Activated naive CD4-positive, alpha-beta T cell treated with anti-CD3 and anti-CD28 coated beads, Interleukin-2, amount 50 U/mL, for 24 hours (primary cell): ENCODE measurements around the gene MICALL1.

Experiments
- H3K27ac Mint-ChIP-seq: one replicate; pipeline ENCODE4 v1.8.0; 2021; ENCODE audit warnings: mild to moderate bottlenecking, mixed read lengths
- H3K27me3 Mint-ChIP-seq: one replicate; pipeline ENCODE4 v1.8.0; 2021; ENCODE audit warnings: mixed read lengths
- H3K36me3 Mint-ChIP-seq: one replicate; pipeline ENCODE4 v1.8.0; 2021; ENCODE audit warnings: mixed read lengths
- H3K4me1 Mint-ChIP-seq: one replicate; pipeline ENCODE4 v1.8.0; 2021; ENCODE audit warnings: mixed read lengths
- H3K4me3 Mint-ChIP-seq: one replicate; pipeline ENCODE4 v1.8.0; 2021; ENCODE audit warnings: mild to moderate bottlenecking, mixed read lengths
- H3K9me3 Mint-ChIP-seq: one replicate; pipeline ENCODE4 v1.8.0; 2021; ENCODE audit warnings: mixed read lengths

The MICALL1 gene

DNA sequence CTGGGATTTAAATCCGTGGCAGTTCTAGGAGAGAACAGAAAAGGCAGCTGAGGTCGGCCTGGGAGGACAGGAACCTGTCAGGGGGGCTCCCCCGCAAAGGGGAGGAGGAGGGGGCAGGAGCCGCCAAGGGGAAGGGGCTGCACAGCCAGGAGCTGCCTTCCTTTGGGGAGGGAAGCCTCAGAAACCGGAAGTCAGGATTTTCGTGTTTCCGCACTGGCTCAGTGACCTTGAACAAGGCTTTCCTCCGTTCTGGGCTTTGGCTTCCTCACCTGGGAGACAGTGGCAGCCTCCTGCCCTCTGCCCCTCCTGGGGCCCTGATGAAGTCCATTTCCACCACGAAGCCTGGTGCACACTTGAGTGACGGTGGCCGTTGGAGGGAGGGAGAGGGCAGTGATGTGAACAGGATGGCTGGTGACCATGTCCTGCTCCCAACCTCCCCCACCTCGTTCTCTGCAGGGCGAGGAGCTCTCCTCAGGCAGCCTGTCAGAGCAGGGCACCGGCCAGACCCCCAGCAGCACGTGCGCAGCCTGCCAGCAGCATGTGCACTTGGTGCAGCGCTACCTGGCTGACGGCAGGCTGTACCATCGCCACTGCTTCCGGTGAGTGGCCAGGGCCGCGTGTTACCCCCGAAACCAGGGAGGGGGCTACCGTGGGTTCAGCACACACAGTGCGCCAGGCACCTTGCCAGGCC, 12.6 kb downstream of the MICALL1 start:
- no peaks in the 10 kb centered on the region for H3K9me3 Mint-ChIP-seq
- H3K4me1 Mint-ChIP-seq, result peaks cover 6% of the 10 kb centered on the region
- no peak overlapping the region for H3K4me3 Mint-ChIP-seq
- H3K27me3 Mint-ChIP-seq, result no peaks in the 10 kb centered on the region
- no peak overlapping the region for H3K27ac Mint-ChIP-seq
- no peaks in the 10 kb centered on the region for H3K36me3 Mint-ChIP-seq

DNA sequence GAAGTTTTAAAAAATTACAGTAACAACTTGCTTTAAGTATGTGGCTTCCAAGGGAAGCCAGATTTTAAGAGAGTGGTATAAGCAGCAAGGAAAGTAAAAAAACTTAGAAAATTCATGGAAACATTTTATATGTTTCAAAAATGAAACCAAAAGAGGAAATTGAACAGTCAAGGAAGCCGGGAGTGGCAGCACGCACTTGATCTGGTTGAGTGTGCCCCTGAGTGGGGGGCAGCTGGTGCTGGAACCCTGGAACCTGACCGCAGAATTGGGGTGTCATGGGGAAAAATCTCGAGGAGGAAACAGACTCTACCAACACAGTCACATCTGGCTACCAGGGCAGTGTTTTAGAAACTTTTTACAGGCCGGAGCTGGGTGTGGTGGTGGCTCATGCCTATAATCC, 14.0 kb downstream of the MICALL1 start:
- peak overlapping the region; percentile 80 for H3K27ac Mint-ChIP-seq
- peaks cover 6% of the 10 kb centered on the region for H3K4me1 Mint-ChIP-seq
- H3K27me3 Mint-ChIP-seq, result no peaks in the 10 kb centered on the region
- no peaks in the 10 kb centered on the region for H3K36me3 Mint-ChIP-seq
- peak overlapping the region; percentile 61 for H3K4me3 Mint-ChIP-seq
- H3K9me3 Mint-ChIP-seq, result no peaks in the 10 kb centered on the region

DNA sequence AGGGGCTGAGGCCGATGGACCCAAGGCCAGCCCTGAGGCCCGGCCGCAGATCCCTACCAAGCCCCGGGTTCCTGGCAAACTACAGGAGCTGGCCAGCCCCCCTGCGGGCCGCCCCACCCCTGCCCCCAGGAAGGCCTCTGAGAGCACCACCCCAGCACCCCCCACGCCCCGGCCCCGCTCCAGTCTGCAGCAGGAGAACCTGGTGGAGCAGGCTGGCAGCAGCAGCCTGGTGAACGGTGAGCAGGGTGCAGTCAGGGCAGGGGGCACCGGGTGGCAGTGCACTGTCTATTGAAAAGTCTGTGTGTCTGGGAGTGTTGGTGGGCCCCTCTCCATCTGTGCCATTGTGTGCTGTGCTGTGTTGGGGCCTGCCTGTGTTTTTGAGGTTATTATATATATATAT, 16.1 kb downstream of the MICALL1 start:
- H3K4me1 Mint-ChIP-seq, result peaks cover 6% of the 10 kb centered on the region
- no peaks in the 10 kb centered on the region for H3K36me3 Mint-ChIP-seq
- H3K27ac Mint-ChIP-seq, result no peak overlapping the region
- no peaks in the 10 kb centered on the region for H3K9me3 Mint-ChIP-seq
- no peak overlapping the region for H3K4me3 Mint-ChIP-seq
- no peaks in the 10 kb centered on the region for H3K27me3 Mint-ChIP-seq

DNA sequence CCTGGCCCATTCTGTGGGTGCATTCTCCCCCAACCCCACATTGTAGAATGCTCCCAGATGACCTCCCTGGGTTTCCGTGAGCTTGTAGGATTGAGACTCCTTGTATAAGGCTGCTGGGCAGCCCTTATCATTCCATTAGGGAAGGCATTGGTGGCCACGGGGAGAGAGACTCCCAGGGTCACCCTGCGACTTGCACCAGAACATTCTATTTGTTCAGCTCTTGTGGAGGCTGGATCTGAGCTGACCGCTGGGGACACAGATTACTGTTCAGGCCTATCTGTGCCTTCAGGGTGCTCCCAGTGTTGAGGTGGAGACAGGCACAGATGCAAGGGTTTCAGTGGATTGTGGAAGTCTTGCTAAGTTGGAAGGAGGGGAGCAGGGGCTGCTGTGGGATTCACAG, 17.8 kb downstream of the MICALL1 start:
- no peaks in the 10 kb centered on the region for H3K27me3 Mint-ChIP-seq
- H3K4me3 Mint-ChIP-seq, result no peak overlapping the region

DNA sequence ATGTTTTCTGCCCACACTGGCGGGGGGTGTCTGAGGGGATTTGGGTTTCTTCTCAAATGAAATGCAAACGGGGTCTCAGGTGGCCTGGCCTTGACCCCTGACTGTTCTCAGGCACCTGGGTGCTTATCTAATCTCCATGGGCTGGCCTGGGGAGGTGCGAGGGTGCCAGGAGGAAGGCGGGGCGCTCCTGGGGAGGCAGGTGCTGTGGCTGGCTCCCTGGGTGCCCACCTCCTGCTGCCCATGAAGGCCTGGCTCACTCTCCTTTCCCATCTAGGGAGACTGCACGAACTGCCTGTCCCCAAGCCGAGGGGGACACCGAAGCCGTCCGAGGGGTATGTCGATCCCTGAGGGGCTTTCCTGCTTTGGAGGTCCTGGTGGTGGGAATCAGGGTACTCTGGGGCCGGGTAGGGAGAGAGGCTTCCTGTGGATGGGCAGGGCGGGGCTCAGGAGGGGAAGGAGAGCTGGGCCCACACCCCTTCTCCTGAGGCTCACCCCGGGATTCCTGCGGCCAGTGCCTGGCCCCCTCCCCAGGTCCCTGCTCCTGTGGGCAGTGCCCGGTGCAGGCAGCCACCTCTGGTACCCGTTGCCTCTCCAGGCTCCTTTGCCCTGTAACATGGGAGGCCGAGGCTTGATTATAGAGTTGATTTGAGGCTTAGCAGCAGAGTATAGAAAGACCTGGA, 18.4 kb downstream of the MICALL1 start:
- Mint-ChIP-seq H3K9me3 (no peaks in the 10 kb centered on the region), H3K27ac (no peak overlapping the region), H3K4me1 (peaks cover 10% of the 10 kb centered on the region), H3K4me3 (no peak overlapping the region), H3K36me3 (peaks cover 3% of the 10 kb centered on the region), H3K27me3 (no peaks in the 10 kb centered on the region)

More for the DNA sequence above, 17.8 kb downstream of the MICALL1 start:
- Mint-ChIP-seq H3K27ac (no peak overlapping the region), H3K36me3 (peaks cover 3% of the 10 kb centered on the region), H3K9me3 (no peaks in the 10 kb centered on the region), H3K4me1 (peaks cover 6% of the 10 kb centered on the region)

DNA sequence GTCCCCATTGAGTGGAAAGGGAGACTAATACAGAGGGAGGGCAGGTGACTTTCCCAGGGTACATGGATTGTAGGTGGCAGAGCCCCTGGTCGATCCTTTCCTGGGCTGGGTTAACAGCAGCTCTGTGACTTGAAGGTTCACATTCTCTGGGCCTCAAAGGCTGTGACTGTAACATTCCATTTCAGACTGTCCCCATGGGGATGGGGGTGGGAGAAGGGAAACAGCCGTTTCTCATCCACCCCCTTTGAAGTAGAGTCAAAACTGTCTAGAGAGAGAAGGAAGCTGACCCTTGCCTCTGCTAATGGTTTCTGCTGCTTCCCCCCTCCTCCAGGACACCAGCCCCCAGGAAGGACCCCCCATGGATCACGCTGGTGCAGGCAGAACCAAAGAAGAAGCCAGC, 19.2 kb downstream of the MICALL1 start:
- Mint-ChIP-seq H3K4me1 (peaks cover 4% of the 10 kb centered on the region), H3K4me3 (no peak overlapping the region), H3K36me3 (peaks cover 3% of the 10 kb centered on the region), H3K9me3 (no peaks in the 10 kb centered on the region), H3K27me3 (no peaks in the 10 kb centered on the region), H3K27ac (no peak overlapping the region)

DNA sequence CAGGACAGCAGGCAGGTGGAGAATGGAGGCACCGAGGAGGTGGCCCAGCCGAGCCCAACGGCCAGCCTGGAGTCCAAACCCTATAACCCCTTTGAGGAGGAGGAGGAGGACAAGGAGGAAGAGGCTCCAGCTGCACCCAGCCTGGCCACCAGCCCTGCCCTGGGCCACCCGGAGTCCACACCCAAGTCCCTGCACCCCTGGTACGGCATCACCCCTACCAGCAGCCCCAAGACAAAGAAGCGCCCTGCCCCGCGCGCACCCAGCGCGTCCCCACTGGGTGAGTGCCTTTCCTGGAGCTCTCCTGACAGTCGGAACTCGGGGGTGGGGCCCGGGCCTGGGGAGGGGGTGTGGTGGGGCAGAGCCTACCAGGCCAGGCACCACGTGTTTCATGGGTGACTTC, 19.7 kb downstream of the MICALL1 start:
- H3K4me1 Mint-ChIP-seq, result peaks cover 4% of the 10 kb centered on the region
- H3K27ac Mint-ChIP-seq, result no peak overlapping the region
- H3K9me3 Mint-ChIP-seq, result no peaks in the 10 kb centered on the region
- no peak overlapping the region for H3K4me3 Mint-ChIP-seq
- H3K27me3 Mint-ChIP-seq, result no peaks in the 10 kb centered on the region
- peaks cover 3% of the 10 kb centered on the region for H3K36me3 Mint-ChIP-seq

DNA sequence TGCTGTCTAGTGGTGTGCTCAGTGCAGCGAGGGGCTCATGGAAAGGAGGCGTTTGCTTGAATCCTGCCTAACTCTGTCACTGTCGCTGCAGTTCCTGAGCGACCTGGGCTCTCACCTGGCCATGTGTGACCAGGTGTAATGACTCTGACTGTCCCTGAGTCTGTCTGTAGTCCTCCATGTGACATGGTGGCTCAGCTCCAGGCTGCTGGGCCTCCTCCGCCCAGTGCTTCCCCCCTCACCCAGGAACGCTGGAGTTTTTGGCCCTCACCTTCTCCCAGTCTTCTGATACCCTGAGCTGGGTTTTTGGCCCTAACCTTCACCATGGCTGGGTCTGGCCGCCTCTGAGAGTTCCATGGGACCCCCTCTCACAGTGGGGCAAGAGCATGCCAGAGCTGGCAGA, 20.3 kb downstream of the MICALL1 start:
- Mint-ChIP-seq H3K9me3 (no peaks in the 10 kb centered on the region), H3K4me3 (no peak overlapping the region), H3K4me1 (peaks cover 4% of the 10 kb centered on the region), H3K27ac (no peak overlapping the region), H3K27me3 (no peaks in the 10 kb centered on the region), H3K36me3 (peaks cover 3% of the 10 kb centered on the region)

DNA sequence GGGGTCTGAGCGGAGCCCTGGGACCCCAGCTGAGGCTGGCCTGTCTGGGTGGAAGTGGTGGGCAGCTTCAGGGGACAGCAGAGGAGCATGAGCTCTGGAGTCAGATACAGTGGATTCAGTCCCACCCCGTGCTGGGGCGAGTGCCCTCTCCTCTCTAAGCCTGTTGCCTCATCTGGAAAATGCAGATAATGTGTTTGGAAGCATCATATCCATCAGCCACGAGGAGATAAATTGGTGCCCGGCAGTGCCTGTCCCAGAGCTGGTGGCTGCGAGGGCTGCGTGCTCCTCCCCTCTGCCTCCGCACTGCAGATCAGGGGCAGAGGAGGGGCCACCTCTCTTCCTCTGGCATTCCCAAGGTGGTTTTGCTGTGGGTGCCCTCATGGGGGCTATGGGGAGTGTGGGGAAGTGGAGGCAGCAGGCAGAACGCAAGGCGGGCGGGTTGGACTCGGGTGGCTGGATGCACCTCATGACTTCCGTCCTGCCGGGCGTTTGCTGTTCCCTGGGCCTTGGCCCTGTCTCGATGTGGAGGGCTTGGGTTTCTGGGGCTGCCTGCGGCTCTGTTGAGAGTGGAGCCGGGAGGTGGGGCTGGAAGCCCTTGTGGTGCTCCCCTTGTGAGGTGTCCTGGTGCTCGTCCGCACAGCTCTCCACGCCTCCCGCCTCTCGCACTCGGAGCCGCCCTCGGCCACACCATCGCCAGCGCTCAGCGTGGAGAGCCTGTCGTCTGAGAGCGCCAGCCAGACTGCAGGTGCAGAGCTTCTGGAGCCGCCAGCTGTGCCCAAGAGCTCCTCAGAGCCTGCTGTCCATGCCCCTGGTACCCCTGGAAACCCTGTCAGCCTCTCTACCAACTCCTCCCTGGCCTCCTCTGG, 20.9 kb downstream of the MICALL1 start:
- no peak overlapping the region for H3K4me3 Mint-ChIP-seq
- no peak overlapping the region for H3K27ac Mint-ChIP-seq
- peaks cover 4% of the 10 kb centered on the region for H3K4me1 Mint-ChIP-seq
- H3K27me3 Mint-ChIP-seq, result no peaks in the 10 kb centered on the region
- H3K9me3 Mint-ChIP-seq, result no peaks in the 10 kb centered on the region
- H3K36me3 Mint-ChIP-seq, result peaks cover 3% of the 10 kb centered on the region

DNA sequence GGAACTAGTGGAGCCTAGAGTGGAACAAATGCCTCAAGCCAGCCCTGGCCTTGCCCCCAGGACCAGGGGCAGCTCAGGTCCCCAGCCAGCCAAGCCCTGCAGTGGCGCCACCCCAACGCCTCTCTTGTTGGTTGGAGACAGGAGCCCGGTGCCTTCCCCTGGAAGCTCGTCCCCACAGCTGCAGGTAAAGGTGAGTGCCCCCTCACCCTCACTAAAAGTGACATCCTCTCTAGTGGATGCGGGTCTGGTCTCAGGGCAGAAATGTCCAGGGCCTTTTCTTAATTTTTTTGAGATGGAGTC, 21.5 kb downstream of the MICALL1 start:
- H3K36me3 Mint-ChIP-seq, result peaks cover 3% of the 10 kb centered on the region

DNA sequence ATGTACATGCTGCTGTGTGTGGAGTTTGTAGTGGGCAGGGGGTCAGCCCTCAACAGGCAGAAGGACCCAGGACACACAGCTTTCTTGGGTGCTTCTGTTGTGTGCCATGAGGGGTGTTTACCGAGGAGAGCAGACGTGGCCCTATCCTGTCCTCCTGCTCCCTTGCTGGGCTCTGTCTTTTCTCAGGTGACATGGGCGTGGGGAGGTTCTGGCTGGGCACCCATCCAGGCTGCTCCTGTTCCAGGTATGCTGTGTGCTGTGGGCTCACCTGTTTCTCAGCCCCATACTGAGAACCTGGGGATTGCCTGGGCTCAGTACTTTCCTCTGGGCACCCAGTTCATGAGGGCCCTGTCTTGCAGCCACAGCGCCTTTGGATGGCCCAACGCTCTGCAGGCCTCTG, 23.3 kb downstream of the MICALL1 start:
- no peak overlapping the region for H3K27ac Mint-ChIP-seq
- H3K27me3 Mint-ChIP-seq, result no peaks in the 10 kb centered on the region
- peaks cover 14% of the 10 kb centered on the region for H3K4me1 Mint-ChIP-seq
- no peaks in the 10 kb centered on the region for H3K9me3 Mint-ChIP-seq
- no peak overlapping the region for H3K4me3 Mint-ChIP-seq
- peaks cover 3% of the 10 kb centered on the region for H3K36me3 Mint-ChIP-seq

More for the DNA sequence above, 21.5 kb downstream of the MICALL1 start:
- Mint-ChIP-seq H3K4me1 (peaks cover 4% of the 10 kb centered on the region), H3K4me3 (no peak overlapping the region), H3K27me3 (no peaks in the 10 kb centered on the region), H3K27ac (no peak overlapping the region), H3K9me3 (no peaks in the 10 kb centered on the region)

DNA sequence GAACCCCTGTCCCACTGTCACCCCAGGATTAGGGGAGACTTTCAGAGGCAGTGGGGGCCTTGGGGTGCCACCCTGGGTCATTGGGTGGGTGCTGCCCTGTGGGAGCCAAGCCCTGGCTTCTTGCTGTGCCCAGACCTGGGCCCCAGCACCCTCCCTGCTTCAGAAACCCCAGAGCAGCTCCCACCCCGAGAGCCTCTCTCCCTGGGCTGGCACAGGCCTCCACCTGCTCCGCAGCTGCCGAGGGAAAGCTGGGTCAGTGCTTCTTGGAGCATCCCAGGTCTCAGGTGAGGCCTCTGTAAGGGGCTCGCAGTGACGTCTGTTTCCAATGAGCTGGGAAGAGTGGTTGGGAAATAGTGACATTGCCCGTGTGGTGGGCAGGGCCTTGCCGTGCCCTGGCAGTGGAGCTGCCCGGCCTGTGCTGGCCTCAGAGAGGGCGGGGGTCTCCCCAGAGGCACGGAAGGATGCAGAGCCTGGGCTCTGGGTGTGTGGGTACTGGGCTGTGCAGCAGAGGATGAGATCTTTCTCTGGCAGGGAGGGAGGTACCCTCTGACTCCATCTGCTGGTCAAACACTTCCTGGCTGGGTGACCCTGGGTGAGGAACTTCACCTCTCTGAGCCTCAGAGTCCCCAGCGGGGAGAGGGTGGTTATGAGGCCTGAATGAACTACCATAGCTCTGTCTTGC, 24.3 kb downstream of the MICALL1 start:
- Mint-ChIP-seq H3K9me3 (no peaks in the 10 kb centered on the region), H3K27ac (no peak overlapping the region), H3K4me1 (peaks cover 14% of the 10 kb centered on the region), H3K36me3 (peaks cover 3% of the 10 kb centered on the region), H3K4me3 (no peak overlapping the region), H3K27me3 (no peaks in the 10 kb centered on the region)

DNA sequence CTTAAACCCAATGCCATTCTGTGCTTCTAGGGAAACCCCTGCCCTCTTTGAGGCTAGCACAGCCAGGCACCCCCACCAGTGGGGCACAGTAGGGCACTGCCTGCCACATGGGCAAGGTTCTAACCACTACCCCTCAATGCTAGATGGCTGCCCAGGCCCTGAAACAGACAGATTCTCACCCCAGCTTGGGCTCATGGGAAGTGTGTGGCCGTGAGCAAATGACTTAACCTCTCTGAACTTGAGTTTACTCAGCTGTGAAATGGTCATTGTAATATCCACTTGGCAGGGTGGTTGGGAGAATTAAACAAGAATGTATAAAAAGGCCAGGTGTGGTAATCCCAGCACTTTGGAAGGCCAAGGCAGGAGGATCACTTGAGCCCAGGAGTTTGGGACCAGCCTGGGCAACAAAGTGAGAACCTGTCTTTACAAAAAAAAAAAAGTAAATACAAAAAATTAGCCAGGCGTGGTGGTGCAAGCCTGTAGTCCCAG, 24.9 kb downstream of the MICALL1 start:
- Mint-ChIP-seq H3K9me3 (no peaks in the 10 kb centered on the region), H3K4me1 (peaks cover 14% of the 10 kb centered on the region), H3K27ac (no peak overlapping the region), H3K36me3 (peaks cover 3% of the 10 kb centered on the region), H3K27me3 (no peaks in the 10 kb centered on the region), H3K4me3 (no peak overlapping the region)

DNA sequence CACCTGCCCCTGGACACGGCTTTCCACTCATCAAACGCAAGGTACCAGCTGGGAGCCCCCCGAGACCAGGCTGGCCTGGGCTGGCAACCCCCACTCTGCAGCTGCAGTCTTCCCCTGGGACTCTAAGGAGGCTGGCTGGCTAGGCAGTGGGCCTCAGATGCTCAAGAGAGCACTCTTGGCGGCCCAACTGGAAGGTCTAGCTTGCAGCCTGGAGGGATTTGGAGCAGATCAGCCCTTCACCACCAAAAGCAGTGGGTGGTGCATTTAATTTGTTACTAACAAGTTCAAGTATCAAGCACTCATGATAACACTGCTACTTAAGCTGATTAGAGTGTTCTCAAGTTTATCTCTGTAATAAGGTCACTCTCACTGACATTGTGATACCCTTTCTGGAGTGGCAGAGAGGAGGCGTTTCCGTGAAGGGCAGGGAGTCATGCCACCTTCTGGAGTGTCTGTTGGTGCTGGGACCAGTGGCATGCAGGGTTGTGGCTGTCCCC, 25.8 kb downstream of the MICALL1 start:
- H3K27me3 Mint-ChIP-seq, result no peaks in the 10 kb centered on the region
- peaks cover 14% of the 10 kb centered on the region for H3K4me1 Mint-ChIP-seq
- H3K27ac Mint-ChIP-seq, result no peak overlapping the region
- no peak overlapping the region for H3K4me3 Mint-ChIP-seq
- peaks cover 3% of the 10 kb centered on the region for H3K36me3 Mint-ChIP-seq
- H3K9me3 Mint-ChIP-seq, result no peaks in the 10 kb centered on the region

DNA sequence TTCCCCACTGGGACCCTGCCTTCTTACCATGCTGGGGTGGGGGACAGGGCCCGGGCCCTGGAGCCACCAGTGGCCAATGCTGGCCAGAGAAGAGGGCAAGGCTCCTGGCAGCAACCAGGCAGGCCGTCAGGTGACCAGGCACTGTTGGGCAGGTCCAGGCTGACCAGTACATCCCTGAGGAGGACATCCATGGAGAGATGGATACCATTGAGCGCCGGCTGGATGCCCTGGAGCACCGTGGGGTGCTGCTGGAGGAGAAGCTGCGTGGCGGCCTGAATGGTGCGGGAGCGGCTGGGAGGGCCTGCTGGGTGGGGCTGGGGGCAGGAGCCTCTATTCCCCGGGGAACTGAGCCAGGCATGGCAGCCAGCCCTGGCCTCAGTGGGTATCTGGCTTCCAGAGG, 26.3 kb downstream of the MICALL1 start:
- H3K27ac Mint-ChIP-seq, result no peak overlapping the region
- peaks cover 3% of the 10 kb centered on the region for H3K36me3 Mint-ChIP-seq
- no peak overlapping the region for H3K4me3 Mint-ChIP-seq
- H3K27me3 Mint-ChIP-seq, result no peaks in the 10 kb centered on the region
- no peaks in the 10 kb centered on the region for H3K9me3 Mint-ChIP-seq
- peaks cover 14% of the 10 kb centered on the region for H3K4me1 Mint-ChIP-seq
